HG03097 (cell line): ENCODE results near the gene KRTAP1-3.
"Not testable (repeated sequence)": the region's sequence is repeated elsewhere in the genome, so short reads cannot be mapped to it uniquely, and the experiment has no call there.

Source experiments
- ATAC-seq: cut with Tn5 transposase; IDR thresholded peaks from one replicate; pipeline ENCODE4 v1.9.1; 2021; ENCODE audit not compliant: unreplicated experiment, low FRiP score

KRTAP1-3 gene

DNA sequence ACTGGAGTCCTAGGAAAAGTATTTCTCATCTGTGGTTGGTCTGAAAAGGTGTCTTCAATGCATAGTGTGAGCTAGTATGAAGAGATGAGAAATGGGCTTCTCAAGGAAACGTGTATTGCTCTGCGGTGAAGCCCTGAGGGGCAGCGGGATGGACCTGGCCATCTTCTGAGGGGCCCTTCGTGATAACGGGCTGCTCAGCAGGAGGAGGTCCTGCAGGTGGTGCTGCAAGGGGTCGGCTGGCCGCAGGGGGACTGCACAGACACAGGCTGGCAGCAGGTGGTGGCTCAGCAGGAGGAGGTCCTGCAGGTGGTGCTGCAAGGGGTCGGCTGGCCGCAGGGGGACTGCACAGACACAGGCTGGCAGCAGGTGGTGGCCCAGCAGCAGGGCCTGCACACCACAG, 19.9 kb upstream of the KRTAP1-3 start:
- ATAC-seq: not testable (repeated sequence)

DNA sequence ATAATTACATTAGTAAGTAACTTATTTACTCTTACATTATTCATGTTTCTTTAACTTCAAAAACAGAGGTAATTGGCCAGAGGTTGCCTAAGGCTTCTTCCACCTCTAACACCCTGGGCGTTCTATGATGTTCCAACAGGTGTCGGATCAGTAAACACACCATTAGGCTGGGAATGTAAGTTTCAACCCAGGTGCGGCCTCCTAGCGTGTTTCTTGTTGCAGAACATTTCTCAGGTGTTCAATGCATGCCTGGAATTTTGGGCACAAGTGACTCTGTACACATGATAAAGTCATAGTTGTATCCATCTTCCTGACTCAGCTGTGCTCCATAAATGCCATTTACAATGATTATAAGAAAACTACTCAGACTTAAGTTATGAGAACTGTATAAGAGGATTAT, 19.4 kb upstream of the KRTAP1-3 start:
- no peak for ATAC-seq

DNA sequence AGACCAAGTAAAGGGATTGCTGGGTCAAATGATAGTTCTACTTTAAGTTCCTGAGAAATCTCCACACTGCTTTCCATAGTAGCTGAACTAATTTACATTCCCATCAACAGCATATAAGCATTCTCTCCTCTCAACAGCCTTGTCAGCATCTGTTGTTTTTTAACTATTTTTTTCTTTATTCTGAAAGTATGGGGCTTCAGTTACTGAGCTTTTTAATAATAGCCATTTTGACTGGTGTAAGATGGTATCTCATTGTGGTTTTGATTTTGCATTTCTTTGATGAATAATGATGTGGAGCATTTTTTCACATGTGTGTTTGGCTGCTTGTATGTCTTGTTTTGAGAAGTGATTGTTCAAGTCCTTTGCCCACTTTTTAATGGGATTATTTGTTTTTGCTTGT, 17.9 kb upstream of the KRTAP1-3 start:
- no peak for ATAC-seq

DNA sequence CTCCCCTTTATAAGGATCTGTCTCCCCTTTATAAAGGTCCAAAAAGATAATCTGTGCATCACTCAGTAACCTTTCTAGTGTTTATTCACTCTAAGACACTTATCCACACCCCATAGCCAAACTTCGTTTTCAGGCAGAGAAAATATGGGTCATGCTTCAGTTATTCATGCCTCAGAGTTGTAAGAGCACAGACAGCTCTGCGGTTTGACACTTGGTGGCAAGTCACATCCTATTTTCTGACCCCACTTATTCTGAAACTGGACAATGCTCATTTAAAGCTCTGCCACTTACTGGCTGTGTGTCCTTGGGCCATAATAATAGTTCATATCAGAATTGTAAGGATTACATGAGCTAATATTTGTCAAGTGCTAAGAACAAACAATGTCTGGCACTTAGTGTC, 14.4 kb upstream of the KRTAP1-3 start:
- ATAC-seq: no peak

DNA sequence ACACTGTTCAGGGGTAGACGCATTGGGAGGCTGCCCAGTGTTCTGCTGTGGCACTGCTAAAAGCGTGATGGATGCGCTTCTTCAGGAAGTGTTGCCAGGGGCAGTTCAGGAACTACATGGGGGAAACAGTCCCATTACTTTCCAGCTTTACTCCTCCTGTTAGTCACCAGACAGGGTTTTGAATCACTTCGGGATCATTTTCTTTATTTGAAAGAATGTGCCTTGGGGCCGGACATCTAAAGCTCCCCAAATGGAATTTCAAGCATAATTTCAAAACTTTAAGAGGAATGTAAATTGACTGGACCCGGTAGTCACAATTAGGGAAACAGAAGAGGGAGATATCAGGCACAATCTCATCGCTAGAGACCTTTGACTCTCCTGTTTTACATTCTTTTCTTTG, 13.8 kb upstream of the KRTAP1-3 start:
- no peak for ATAC-seq

DNA sequence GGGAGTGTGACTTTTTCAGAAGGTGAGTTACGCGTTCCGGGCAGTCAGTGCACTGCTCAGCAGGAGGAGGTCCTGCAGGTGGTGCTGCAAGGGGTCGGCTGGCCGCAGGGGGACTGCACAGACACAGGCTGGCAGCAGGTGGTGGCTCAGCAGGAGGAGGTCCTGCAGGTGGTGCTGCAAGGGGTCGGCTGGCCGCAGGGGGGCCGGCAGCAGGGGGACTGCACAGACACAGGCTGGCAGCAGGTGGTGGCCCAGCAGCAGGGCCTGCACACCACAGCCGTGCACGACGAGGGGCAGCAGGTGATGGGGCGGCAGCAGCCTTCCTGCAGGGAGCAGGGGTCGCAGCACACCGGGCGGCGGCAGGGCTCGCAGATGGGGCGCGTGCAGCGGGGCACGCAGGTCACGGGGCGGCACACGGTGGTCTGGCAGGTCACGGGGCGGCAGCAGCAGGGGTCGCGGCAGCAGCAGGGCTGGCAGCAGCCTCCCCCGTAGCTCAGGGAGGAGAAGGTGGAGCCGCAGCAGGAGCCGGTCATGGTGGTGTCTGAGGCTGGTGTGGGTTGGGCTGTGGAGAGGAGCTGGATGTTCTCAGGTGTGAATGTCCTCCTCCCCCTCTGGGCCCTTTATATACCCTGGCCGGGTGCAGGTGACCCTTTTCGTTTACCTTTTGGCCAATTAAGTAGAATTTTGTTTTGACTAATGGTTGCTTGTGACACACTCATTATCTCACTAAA, 12.2 kb upstream of the KRTAP1-3 start, which contains the start of gene KRTAP2-1:
Gene KRTAP2-1, minus strand, starts transcription at position 582 of the 731 bp plus-strand sequence. Its CDS starts 49 bp downstream, at position 533.
- ATAC-seq: not testable (repeated sequence)

DNA sequence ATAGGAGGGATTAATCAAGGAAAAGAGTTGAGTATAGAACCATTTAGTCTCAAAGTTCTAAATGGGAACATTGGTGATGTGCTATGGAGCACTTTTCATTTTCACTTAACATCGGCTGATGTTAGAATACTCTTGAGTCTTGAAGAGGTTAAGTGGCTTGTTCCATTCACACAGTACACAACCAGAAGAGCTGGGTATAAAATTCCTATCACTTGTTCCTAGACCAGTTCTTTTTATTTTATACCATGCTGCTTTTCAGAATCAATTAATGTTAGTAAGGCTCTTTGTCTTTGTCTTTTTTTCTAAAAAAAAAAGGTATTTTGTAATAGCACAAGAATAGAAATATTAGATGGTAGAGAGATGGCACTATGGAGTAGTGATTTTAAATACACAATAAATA, 8.3 kb upstream of the KRTAP1-3 start:
- no peak for ATAC-seq

DNA sequence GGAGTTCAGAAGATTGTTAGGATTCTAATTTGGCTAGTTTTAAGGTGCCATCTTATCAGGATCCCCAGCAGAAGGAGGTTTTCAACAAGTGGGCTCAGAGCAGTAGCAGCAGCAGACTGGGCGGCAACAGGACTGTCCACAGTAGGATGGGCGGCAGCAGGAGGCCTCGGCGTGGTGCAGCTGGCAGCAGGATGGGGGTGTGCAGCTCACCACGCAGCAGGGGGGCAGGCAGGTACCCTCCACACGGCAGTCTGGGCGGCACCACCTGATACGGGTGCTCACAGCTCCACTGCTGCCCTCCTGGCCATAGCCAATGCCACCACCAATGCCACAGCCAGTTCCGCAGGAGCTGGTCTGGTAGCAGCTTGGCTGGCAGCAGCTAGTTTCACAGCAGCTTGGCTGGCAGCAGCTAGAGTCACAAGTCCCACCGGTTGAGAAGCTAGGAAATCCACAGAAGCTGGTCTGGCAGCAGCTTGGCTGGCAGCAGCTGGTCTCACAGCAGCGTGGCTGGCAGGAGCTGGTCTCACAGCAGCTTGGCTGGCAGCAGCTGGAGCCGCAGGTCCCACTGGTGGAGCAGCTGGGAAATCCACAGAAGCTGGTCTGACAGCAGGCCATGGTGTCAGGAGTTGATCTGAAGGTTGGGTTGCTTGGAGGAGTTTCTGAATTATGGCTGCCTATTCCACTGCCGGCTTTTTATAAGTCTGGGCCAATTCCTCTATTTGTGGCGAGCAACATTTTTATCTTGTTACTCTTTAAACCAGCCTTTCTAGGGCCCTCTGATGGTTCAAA, 6.3 kb upstream of the KRTAP1-3 start, which contains the start of gene KRTAP1-1:
Gene KRTAP1-1, minus strand, starts transcription at position 668 of the 789 bp plus-strand sequence. Its CDS starts 53 bp downstream, at position 615.
- ATAC-seq: not testable (repeated sequence)

DNA sequence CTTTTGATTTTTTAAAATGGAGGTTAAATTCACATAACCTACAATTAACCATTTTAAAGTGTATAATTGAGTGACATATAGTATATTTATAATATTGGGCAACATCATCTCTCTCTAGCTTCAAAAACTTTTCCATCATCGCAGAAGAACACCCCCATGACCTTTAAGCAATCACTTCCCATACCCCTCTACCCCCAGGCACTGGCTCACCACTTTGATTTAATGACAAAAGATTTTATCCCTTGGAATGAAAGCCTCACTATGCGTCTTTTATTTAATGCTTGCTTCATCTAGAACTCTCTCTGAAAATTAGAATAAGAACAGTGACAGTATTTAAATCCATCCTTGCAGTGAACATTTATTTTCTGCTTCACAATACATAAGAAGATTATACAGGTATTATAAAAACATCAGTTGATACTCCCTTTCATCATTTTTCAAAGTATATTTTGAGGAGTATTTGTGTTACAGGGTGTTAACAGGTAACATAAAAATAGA, 3.2 kb upstream of the KRTAP1-3 start:
- ATAC-seq: no peak

DNA sequence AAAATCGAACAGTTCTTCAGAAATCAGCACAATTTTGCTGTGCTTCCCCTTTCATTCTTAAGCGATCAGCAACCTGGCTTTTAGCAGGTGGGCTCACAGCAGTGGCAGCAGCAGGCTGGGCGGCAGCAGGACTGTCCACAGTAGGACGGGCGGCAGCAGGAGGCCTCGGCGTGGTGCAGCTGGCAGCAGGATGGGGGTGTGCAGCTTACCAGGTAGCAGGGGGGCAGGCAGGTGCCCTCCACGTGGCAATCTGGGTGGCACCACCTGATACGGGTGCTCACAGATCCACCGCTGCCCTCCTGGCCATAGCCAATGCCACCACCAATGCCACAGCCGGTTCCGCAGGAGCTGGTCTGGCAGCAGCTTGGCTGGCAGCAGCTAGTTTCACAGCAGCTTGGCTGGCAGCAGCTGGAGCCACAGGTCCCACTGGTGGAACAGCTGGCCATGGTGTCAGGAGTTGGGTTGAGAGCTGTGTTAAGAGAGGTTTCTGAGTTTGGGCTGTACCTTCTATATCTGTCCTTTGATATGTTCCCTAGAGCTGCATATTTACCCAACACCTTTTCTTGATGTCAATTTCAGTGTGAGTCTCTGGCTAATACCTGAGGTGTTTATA, 4.9 kb downstream of the KRTAP1-3 start, which contains the start of gene KRTAP1-4:
Gene KRTAP1-4, minus strand, starts transcription at position 563 of the 613 bp plus-strand sequence. Its CDS starts 117 bp downstream, at position 446.
- ATAC-seq: no peak

DNA sequence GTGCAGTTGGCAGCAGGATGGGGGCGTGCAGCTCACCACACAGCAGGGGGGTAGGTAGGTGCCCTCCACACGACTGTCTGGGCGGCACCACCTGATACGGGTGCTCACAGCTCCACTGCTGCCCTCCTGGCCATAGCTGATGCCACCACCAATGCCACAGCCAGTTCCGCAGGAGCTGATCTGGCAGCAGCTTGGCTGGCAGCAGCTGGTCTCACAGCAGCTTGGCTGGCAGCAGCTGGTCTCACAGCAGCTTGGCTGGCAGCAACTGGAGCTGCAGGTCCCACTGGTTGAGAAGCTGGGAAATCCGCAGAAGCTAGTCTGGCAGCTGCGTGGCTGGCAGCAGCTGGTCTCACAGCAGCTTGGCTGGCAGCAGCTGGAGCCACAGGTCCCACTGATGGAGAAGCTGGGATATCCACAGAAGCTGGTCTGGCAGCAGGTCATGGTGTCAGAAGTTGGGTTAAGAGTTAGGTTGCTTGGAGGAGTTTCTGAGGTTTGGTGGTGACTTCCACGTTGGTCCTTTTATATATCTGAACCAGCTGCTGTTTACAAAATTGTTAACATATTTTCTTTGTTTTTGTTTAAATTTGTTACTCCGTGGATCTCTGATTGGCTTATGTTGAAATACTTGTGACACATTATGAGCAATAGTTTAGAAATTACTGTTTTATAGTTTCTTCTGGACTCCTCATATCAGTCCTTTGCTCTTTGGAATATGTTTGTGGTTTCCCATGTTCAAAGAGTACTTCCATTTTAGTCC, 7.8 kb downstream of the KRTAP1-3 start, which contains the start of gene KRTAP1-5:
Gene KRTAP1-5, minus strand, starts transcription at position 494 of the 757 bp plus-strand sequence. Its CDS starts 53 bp downstream, at position 441.
- ATAC-seq: no peak

DNA sequence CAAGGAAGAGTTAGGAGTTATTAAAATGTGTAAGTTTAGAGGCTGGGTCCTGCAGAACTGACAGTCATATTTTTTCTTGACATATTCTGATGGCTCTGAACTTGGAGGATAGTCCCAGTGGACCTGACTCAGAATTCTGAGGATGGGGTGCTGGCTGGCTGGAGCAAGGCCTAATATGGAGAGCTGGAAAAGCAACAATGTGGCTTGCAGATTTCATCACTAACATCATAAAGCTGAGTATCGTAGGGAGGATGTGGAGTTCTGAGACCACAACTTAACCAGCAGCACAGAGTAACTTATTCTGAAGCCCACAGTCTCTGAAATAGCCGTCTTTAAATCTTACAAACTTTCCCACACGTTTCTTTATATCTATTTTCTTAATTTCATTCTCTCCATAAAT, 10.0 kb downstream of the KRTAP1-3 start:
- no peak for ATAC-seq

DNA sequence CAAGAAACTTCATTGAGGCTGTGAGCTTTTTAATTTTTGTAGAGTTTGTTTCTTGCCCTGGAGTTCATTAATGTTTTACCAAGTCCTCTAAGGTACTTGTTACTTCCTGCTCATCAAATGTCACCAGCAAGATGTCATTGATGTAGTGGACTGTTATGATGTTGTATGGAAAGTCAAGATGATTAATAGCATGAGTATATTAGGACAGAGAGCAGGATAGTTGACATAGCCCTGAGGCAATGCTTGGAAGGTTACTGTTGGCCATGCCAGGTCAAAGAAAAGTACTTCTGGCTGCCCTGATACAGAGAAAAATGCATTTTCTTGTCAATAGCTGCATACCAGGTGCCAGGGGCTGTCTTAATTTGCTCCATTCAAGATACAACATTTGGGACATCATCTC, 14.3 kb downstream of the KRTAP1-3 start:
- ATAC-seq: no peak

DNA sequence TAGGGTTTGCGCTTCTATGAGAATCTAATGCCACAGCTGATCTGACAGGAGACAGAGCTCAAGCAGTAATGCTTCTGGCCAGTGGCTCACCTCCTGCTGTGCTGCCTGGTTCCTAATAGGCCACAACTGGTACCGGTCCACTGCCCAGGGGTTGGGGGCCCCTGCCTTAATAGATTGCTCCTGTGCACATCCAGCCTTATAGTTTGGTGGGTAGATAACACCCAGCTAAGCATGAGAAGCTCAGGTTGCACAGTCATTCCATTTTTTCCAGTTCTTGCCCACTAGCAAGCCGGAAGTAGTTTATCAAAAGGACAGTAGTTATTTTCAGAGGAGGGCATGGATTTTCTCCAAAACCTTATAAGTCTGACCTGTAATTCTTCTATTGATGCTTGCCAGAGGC, 15.3 kb downstream of the KRTAP1-3 start:
- ATAC-seq: no peak

DNA sequence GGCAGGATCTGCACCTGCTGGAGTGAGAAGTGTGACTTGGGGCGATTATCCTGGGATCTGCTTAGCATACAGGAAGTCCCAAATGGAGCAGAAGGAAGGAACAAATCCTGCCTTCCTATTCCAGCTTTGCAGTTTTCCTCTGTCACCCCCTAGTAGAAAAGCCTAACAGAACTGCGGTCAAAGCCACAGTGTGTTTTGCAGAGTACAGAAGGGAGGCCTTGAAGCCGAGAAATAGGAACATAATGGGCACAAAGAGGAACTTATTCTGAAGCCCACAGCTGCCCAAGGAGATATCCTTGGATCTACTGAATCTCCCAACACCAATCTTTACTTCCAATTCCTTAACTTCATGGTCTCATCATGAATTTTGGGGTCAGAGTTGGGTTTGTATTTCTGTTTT, 16.1 kb downstream of the KRTAP1-3 start:
- no peak for ATAC-seq

DNA sequence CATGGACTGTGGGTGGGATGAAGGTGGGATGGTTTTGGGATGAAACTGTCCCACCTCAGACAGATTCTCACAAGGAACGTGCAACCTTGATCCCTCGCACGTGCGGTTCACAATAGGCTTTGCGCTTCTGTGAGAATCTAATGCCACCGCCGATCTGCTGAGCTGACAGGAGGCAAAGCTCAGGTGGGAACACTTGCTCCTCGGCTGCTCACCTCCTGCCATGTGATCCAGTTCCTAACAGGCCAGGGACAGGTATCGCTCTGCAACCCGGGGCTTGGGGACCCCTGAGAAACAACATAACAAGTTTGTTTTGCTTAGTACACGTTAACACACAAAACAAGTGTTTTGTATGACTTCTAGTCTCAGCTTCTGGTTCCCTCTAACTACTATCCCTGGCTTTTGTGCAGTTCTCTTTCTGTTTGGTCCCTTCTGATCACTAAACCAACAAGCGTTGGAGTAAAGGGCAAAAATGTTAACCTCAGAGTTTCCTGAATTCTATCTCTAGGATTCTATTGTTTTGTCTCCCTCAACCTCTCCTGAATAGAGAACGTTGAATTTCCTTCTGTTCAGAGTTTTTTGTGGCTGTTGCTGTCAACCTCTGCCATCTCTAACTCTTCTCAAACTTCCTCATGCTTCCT, 18.0 kb downstream of the KRTAP1-3 start:
- no peak for ATAC-seq

DNA sequence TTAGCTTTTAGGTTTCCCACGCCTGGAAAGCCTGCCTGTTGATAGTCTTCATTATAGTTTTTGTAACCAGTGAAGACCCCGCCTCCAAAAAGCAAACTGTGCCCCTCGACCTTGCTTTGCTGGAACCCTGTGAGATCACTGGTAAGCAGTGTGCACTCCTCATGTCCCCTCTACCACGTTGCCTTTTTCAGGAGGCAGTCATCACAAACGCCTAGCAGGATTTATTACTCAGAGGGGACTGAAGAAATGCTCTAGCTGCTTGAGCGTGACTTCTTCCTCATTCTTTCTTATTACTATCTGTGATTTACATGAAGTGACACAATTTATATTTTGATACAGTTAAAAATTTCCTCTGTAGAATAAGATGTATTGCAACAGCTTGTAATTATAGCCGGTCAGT, 19.2 kb downstream of the KRTAP1-3 start:
- no peak for ATAC-seq

DNA sequence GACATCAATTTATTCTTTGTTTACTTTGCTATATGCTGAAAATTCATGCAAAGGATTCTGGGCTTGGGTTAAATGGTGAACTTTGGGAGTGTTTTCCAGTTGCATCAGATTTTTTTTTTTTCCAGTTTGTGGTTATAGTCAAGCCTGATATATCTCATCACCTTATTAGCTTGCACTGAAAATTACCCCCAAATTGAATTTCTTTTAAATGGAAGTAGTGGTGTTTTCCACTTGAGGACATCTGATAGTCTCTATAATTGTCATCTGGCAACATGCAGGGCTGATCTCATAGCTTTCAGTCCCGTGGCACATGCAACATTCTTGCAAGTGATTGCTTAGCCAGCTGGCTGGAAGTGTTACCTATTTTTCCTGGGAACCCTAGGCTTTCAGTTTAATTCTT, 21.1 kb downstream of the KRTAP1-3 start:
- ATAC-seq: no peak

DNA sequence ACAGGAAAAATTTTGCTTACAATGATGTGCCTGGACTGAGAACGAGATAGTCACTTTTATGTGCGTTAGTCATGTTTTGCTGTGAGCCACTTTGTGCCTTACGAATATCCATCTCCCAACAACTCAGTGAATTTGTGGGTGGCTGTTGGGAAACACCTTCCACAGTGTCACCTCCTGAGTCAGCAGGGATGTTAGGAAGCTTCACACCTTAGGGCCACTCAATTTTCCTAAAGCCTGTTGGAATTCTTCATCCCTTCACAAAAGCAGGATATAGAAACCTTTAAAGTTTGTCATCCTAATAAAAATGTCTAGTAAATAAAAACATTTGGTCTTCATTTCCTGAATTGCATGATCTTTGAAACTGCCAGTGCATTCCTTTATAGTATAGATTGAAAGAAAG, 21.5 kb downstream of the KRTAP1-3 start:
- no peak for ATAC-seq
